ENCODE data around the gene TRMT2A.

Gene TRMT2A

GRCh38 chr22:20118300-20119020 lies 1.4 kb upstream of the TRMT2A start:
- no peak for DNase-seq (ENCODE audit: low read depth in 2 of 2)

GRCh38 chr22:20117633-20118299 lies 740 bp upstream of the TRMT2A start:
- DNase-seq (ENCODE audit: low read depth in 2 of 2), result peak; percentile 67 to 78

GRCh38 chr22:20116376-20116950 lies 563 bp downstream of the TRMT2A start:
- no peak for DNase-seq (ENCODE audit: low read depth in 2 of 2)

- DNase-seq (ENCODE audit: low read depth in 2 of 2), result no peak
These were observed 1.2 kb downstream of the TRMT2A start, which contains the start of gene RANBP1 for GRCh38 chr22:20115691-20116375. RANBP1 (plus strand) TSS chr22:20116104; CDS start chr22:20116185, 81 bp downstream.

DNA sequence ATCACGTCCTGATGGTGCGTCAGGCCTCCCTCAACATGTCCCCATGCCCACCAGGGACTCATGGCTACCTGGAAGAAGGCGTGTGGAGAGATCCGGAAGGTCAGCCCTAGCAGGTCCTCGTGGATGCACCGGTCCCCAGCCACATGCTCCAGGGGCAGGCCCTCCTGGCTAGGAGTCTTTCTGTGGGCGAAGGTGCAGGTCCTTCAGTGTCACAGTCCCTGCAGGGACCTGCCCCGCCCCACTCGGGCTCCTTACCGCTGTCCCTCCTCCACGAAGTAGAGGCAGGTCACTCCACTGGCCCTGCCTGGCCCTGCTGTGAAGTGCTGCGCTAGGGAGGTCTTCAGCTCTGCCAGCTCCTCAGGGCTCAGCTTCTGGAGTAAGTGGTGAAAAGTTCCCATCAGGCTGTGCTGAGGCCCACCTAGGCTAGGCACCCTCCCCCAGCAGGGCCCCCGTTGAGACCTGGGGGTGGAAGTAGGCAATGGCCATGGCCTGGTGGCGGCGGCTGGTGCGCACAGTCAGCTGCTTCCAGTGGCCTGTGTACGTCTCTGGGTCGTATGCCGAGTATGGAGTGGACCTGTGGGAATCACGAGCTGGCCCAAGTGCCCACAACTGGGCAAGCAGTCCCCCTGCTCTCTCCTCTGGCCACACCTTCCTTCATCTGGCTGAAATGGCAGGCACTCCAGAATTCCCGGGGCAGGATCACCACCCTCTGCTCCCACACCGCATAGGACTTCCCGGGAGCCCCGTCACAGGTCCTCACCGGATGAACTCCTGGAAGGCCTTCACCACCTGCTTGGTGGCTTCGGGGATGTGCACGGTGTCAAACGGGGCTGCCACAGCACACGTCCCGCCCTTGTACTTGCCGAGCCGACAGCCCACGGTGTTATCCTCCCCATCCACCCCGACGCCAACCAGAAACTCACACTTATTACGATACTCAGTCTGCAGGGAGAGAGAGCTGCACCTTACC lies 2.2 kb downstream of the TRMT2A start:
- no peak for DNase-seq (ENCODE audit: low read depth in 2 of 2)

DNA sequence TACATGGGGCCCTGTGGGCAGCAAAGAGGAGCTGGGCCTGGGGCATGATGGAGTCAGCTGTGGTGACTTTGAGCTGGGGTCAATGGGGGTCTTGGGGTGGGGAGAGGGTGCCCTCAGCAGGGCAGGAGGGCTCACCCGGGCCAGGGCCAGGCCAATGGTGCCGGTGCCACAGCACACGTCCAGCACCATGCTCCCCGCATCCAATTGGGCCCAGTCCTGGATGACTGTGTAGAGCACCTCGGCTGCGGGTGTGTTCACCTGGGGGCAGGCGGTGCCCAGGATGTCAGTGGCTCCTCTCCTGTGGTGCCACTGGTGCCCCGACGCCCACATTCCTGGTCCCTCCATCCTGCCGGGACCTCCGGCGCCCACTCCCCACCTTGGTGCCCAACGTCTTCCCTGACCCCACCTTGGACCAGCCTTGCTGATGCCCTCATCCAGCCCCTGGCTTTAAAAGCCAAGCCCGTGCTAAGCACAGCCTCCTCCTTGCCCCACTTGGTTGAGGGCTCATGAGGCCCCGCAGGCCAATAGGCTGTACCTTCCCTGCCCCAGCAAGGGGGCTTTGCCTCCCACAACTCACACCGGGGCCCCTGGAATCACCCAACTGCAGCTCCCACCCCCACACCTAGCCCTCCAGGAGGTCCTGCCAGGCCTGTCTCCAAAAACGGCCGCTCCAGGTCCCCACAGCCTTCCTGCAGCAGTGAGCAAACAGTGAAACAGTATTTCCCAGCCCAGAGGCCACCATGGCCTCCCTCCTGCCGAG lies 3.3 kb downstream of the TRMT2A start:
- DNase-seq (ENCODE audit: low read depth in 2 of 2), result no peak

DNA sequence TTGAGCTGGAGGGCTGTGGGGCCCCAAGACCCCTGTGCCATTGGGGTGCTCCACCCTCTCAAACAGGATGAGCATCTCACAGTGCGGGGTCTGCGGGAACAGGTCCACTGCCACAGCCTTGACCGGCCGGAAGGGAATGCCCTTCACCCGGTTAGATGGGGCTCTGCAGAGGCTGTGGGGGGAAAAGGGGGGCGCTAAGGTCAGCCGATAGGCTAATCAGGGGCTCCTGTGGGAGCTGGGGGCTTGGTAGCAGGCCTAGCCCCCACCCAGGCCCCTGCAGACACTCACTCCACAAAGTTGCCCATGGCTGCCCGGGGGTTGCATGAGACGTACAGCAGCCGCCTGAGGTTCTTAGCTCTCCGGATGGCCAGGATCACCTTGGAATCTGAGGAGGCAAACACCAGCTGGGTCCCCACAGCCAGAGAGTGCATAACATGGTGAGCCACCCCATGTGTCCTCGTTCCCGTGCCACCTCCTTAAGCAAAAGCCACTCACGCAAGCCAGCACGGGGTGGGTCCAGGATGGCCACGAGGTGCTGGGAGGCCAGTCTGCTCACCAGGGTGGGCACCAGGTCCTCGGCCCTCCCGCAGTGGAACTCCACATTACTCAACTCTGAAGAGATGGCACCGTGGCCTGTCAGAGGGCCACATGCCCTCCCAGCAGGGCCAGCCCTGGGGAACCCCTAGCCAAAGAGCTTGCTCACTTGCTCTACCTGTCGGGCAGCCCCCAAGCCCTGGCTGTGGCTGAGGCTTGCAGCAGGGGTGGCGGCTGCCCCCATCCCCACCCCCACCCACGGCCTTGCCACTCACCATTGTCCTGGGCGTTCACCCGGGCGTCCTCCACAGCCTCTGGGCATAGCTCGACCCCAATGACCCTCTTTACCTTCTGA lies 4.2 kb downstream of the TRMT2A start:
- DNase-seq (ENCODE audit: low read depth in 2 of 2), result no peak

- DNase-seq (ENCODE audit: low read depth in 2 of 2), result no peak
These were observed 5.1 kb downstream of the TRMT2A start for GRCh38 chr22:20111689-20112622.

DNA sequence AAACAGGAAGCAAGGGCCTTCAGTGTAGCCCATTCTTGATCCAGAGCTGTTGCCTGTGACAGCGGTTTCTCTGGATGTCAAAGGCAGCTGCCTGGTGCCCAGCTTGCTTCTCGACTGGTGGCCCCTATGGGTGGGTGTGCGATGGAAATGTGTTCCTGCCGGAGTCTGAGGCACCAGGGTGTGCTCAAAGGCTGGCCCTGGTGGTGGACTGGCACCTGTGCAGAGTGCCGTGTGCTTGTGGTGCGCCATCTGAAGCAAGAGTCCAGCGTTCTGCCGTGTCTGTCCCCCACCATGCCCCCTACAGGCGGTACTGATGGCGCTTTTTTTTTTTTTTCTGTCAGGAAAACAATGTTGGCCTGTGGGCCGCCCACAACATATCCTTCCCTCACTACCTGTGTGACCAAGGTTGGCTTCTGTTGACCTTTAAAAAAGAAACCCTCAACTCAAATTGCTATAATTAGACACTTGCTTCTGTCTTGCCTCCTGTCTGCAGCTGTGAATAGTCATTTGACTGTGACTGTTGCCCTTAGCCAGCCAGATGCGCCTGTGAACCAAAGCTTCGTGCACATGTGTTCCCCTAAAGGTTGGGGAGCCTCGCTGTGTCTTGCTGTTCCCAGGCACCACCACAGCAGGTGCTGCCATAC lies 5.9 kb downstream of the TRMT2A start:
- no peak for DNase-seq (ENCODE audit: low read depth in 2 of 2)

GRCh38 chr22:20110359-20110985 lies 6.6 kb downstream of the TRMT2A start:
- no peak for DNase-seq (ENCODE audit: low read depth in 2 of 2)

GRCh38 chr22:20109411-20110358 lies 7.3 kb downstream of the TRMT2A start:
- no peak for DNase-seq (ENCODE audit: low read depth in 2 of 2)

- no peak for DNase-seq (ENCODE audit: low read depth in 2 of 2)
These were observed 8.2 kb downstream of the TRMT2A start for GRCh38 chr22:20108757-20109230.

GRCh38 chr22:20107951-20108756 lies 8.9 kb downstream of the TRMT2A start:
- DNase-seq (ENCODE audit: low read depth in 2 of 2), result no peak

DNA sequence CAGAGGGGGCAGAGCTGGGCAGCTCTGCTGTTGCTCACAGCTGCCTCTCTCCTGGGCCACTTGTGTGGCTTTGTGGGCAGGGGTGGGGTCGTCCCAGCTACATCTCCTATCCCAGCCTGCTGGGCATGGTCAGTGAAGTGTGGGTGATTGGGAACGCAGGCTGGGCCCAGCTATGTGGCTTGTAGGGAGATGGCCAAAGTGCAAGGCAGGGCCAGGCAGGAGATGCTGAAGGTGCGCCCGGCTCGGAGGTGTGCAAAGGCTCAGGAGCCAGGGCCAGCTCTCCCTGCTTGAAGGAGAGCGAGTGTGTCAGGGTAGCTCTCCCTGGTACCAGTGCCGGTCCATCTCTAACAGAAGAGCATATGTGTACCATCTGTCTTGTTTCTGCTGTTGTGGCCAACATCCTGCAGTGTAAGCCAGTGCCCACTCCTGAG lies 9.5 kb downstream of the TRMT2A start:
- no peak for DNase-seq (ENCODE audit: low read depth in 2 of 2)

- DNase-seq (ENCODE audit: low read depth in 2 of 2), result no peak
These were observed 10.2 kb downstream of the TRMT2A start for GRCh38 chr22:20106849-20107237.

Data from stimulated activated CD4-positive, alpha-beta T cell treated with anti-CD3 and anti-CD28 coated beads, Interleukin-12 subunit alpha, Interleukin-12 subunit beta, amount 100 ng/mL, for 24 hours (primary cell).